Testis (tissue), 3 donors: ENCODE results near the gene KDM5B. TPM values are rescaled to one million over a fixed set of nuclear protein-coding genes. Genes with fewer than 3 reads are reported as not detected.

Experiments used
- DNase-seq: peaks from one replicate; pipeline ENCODE4 v3.0.0-alpha.2; 2019
- H3K27ac ChIP-seq, 2 donors: fragments of 200-600 bp; sonication (generic); one replicate each; pipeline ENCODE4 v1.5.1; 2019
- H3K27me3 ChIP-seq: fragments of 200-600 bp; sonication (generic); one replicate; pipeline ENCODE4 v1.5.1; 2019
- H3K36me3 ChIP-seq: fragments of 200-600 bp; sonication (generic); one replicate; pipeline ENCODE4 v1.5.1; 2017; ENCODE audit warnings: low read depth; ENCODE audit errors: missing control alignments
- H3K4me1 ChIP-seq: fragments of 200-600 bp; sonication (generic); one replicate; pipeline ENCODE4 v1.5.1; 2019
- H3K4me3 ChIP-seq, 2 donors: fragments of 200-600 bp; sonication (generic); one replicate each; pipeline ENCODE4 v1.5.1; 2017 to 2019
- H3K9me3 ChIP-seq: fragments of 200-600 bp; sonication (generic); one replicate; pipeline ENCODE4 v1.5.1; 2017
- CTCF ChIP-seq, 3 experiments: fragments of 450-650 bp in 2 of 3; fragments of 200-600 bp in 1 of 3; sonication (generic) in 1 of 3; IDR thresholded peaks; one replicate each; pipeline ENCODE4 v1.5.1; 2016 to 2019; ENCODE audit warnings: antibody characterized with exemption in 3 of 3, mild to moderate bottlenecking in 2 of 3, moderate library complexity in 1 of 3
- POLR2A ChIP-seq: fragments of 450-650 bp; IDR thresholded peaks from one replicate; pipeline ENCODE4 v1.6.1; 2017; ENCODE audit warnings: antibody characterized with exemption, mild to moderate bottlenecking, moderate library complexity
- WGBS, 2 donors: methylation state at CpG; one replicate each; pipeline ENCODE4 v1.1.5; 2018; 5-methylcytosine and 5-hydroxymethylcytosine counted together
- intact Hi-C: fragments of 100-400 bp; cut with DNase I; formaldehyde crosslinking; loops from one replicate; pipeline ENCODE4 v1.15.1; 2023; ENCODE audit warnings: low total_unique reads
- polyA plus RNA-seq: library from polyadenylated mRNA; stranded (reverse); fragments of 350-450 nt; fragmentation: Illumina TruSeq; extraction: RNeasy Lipid Tissue Mini Kit (QIAGEN cat#74804); gene quantifications from one replicate; pipeline ENCODE4 v1.2.3, GENCODE V29; 2014; ENCODE audit warnings: low read depth, low replicate concordance; ENCODE audit not compliant: insufficient read depth
- total RNA-seq, 2 donors: library from RNA; depleted of rRNA; stranded (reverse); fragments of >200 nt; gene quantifications; one replicate each; pipeline ENCODE4 v1.2.3, GENCODE V29; 2016

KDM5B gene
- total and polyA plus RNA-seq, 3 donors from 2014 or later, result 223 to 333 (median 307) TPM

- Histone ChIP-seq H3K9me3 (no peaks in the 10 kb centered on the region), H3K27ac (no peak overlapping the region), H3K4me1 (no peaks in the 10 kb centered on the region), H3K4me3 (no peak overlapping the region), H3K27me3 (no peaks in the 10 kb centered on the region), H3K36me3 (no peaks in the 10 kb centered on the region)
- 48 to 67% methylated on average over 6 of the region's 6 CpGs for WGBS, 2 donors
- intact Hi-C loops, result no loop called here
- no peak for TF ChIP-seq POLR2A
- TF ChIP-seq CTCF (IDR thresholded peaks at IDR 0.05), result no peak
- DNase-seq, result no peak
These were observed 105.0 kb downstream of the KDM5B start for GRCh38 chr1:202703191-202703590.

DNA sequence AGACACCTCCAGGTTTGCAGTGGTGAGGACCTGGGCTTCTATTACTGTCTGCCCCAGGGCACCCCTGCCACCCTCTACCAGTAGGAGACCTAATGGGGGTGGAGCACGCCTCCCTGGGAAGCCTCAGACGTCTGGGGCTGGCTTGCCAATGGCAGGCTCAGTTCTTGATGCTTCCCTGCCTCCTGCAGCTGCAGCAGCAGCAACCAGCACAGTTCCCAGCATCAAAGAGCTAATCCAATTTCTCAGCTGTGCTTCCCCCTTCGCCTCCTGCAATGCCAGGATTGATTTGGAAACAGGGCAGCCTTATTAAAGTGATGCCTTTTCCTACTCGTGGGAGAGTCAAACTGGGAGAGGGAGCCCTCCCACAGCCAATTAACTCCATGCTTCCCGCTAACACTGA is 106.1 kb downstream of the KDM5B start:
- intact Hi-C loops, result no loop called here
- WGBS, 2 donors, result 74 to 85% methylated on average over 3 to 5 of the region's 5 CpGs
- no peaks in the 10 kb centered on the region for H3K9me3 ChIP-seq
- H3K36me3 ChIP-seq, result no peaks in the 10 kb centered on the region
- H3K27ac ChIP-seq, result no peak overlapping the region
- DNase-seq, result no peak
- no peak overlapping the region for H3K4me3 ChIP-seq
- H3K4me1 ChIP-seq, result no peaks in the 10 kb centered on the region
- TF ChIP-seq CTCF (IDR thresholded peaks at IDR 0.05) (no peak), POLR2A (no peak)
- H3K27me3 ChIP-seq, result no peaks in the 10 kb centered on the region

DNA sequence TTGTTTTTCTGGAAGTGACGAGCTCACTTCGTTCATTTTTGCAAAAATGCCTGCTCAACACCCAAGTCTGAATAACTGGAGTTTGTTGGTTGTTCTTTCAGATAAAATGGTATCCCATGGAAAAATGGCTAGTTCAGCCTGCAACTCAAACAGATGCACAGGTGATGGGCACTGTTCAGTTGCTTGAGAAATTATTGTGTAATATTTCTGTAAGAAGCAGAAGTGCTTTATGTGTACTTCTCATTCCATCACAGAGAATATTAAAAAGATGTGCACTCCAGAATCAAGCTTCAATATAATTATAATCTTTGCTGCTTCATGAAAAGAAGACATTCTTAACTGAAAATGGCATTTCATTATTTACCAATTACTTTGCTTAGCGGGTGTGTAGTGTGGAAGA is 107.0 kb downstream of the KDM5B start:
- Histone ChIP-seq H3K4me1 (no peaks in the 10 kb centered on the region), H3K4me3 (no peak overlapping the region), H3K9me3 (no peaks in the 10 kb centered on the region), H3K27me3 (no peaks in the 10 kb centered on the region), H3K36me3 (no peaks in the 10 kb centered on the region), H3K27ac (no peak overlapping the region)
- intact Hi-C loops, result no loop called here
- no peak for DNase-seq
- 92 to 93% methylated on average over 3 of the region's 3 CpGs for WGBS, 2 donors
- no peak for TF ChIP-seq CTCF (IDR thresholded peaks at IDR 0.05)
- TF ChIP-seq POLR2A, result no peak

- WGBS, 2 donors, result 82 to 85% methylated on average over 5 of the region's 5 CpGs
- Histone ChIP-seq H3K4me3 (no peak overlapping the region), H3K9me3 (no peaks in the 10 kb centered on the region), H3K27me3 (no peaks in the 10 kb centered on the region), H3K27ac (no peak overlapping the region), H3K36me3 (no peaks in the 10 kb centered on the region), H3K4me1 (no peaks in the 10 kb centered on the region)
- no peak for DNase-seq
- TF ChIP-seq CTCF (IDR thresholded peaks at IDR 0.05) (no peak), POLR2A (no peak)
- intact Hi-C loops, result no loop called here
These were observed 108.2 kb downstream of the KDM5B start for GRCh38 chr1:202700061-202700460.

- no peaks in the 10 kb centered on the region for H3K27me3 ChIP-seq
- DNase-seq, result no peak
- H3K9me3 ChIP-seq, result no peaks in the 10 kb centered on the region
- WGBS, 2 donors, result 87 to 89% methylated on average over 7 to 8 of the region's 8 CpGs
- no peaks in the 10 kb centered on the region for H3K4me1 ChIP-seq
- intact Hi-C loops, result no loop called here
- TF ChIP-seq CTCF (IDR thresholded peaks at IDR 0.05), result no peak
- no peak for TF ChIP-seq POLR2A
- no peak overlapping the region for H3K27ac ChIP-seq
- no peak overlapping the region for H3K4me3 ChIP-seq
- H3K36me3 ChIP-seq, result no peaks in the 10 kb centered on the region
These were observed 109.9 kb downstream of the KDM5B start for GRCh38 chr1:202698276-202698675.
